Keratinocyte (primary cell): ENCODE data around the gene KMT2B.

Source experiments
- EZH2 ChIP-seq: IDR thresholded peaks from one replicate; pipeline ENCODE4 v1.6.1; 2012; ENCODE audit warnings: inconsistent platforms, mild to moderate bottlenecking, low read length, moderate library complexity
- TF ChIP-seq, protein P1 (sequence below), 3 experiments: IDR thresholded peaks in 1 of 3; conservative IDR thresholded peaks in 1 of 3; optimal IDR thresholded peaks in 1 of 3; 2 replicates in 2 of 3; 3 replicates in 1 of 3; pipeline versions ENCODE3 to v1.5.1; 2011; ENCODE audit warnings: low read length in 3 of 3, mild to moderate bottlenecking in 3 of 3, moderate library complexity in 2 of 3, control low read depth in 1 of 3, inconsistent platforms in 1 of 3; ENCODE audit not compliant: insufficient read depth in 2 of 3; ENCODE audit errors: extremely low read depth in 1 of 3

- TF ChIP-seq, protein P1, sequence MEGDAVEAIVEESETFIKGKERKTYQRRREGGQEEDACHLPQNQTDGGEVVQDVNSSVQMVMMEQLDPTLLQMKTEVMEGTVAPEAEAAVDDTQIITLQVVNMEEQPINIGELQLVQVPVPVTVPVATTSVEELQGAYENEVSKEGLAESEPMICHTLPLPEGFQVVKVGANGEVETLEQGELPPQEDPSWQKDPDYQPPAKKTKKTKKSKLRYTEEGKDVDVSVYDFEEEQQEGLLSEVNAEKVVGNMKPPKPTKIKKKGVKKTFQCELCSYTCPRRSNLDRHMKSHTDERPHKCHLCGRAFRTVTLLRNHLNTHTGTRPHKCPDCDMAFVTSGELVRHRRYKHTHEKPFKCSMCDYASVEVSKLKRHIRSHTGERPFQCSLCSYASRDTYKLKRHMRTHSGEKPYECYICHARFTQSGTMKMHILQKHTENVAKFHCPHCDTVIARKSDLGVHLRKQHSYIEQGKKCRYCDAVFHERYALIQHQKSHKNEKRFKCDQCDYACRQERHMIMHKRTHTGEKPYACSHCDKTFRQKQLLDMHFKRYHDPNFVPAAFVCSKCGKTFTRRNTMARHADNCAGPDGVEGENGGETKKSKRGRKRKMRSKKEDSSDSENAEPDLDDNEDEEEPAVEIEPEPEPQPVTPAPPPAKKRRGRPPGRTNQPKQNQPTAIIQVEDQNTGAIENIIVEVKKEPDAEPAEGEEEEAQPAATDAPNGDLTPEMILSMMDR (optimal IDR thresholded peaks at IDR 0.05 in 1 of 3, IDR thresholded peaks at IDR 0.05 in 1 of 3, conservative IDR thresholded peaks at IDR 0.05 in 1 of 3; ENCODE audit: extremely low read depth in 1 of 3, insufficient read depth in 2 of 3, low read length in 3 of 3), result no peak
- TF ChIP-seq EZH2, result no peak
These were observed 3.6 kb downstream of the KMT2B start for GRCh38 chr19:35721374-35721773.
